ENCODE data around the gene GMCL1. TPM values are rescaled to one million over a fixed set of nuclear protein-coding genes. Genes with fewer than 3 reads are reported as not detected.
A peak's percentile ranks its signal among the peaks of the same experiment; 100 is the strongest.

The GMCL1 gene
- total and polyA plus RNA-seq, 9 of the 15 experiments (the other 6 are each of a cell fraction or from before 2014, with no cell fraction given), result 7.0 to 27.3 (median 15.4) TPM

- TF ChIP-seq ZBTB9 (CRISPR knock-in tag; IDR thresholded peaks at IDR 0.05) (0 out of 2 replicates have a peak, but pooled peaks have one; percentile 77), ZNF316 (IDR thresholded peaks at IDR 0.05) (peak; percentile 85), ARID1B (IDR thresholded peaks at IDR 0.05) (peak; percentile 100), FOXK2 (conservative IDR thresholded peaks at IDR 0.05 in 1 of 2, IDR thresholded peaks at IDR 0.05 in 1 of 2; ENCODE audit: low read depth in 2 of 2) (peak; percentile 58 to 64), LEF1 (IDR thresholded peaks at IDR 0.05) (peak; percentile 96), SNRNP70 (optimal IDR thresholded peaks at IDR 0.05; ENCODE audit: low read depth, low read length) (no peak), HIVEP1 (CRISPR knock-in tag; IDR thresholded peaks at IDR 0.05) (no peak), LARP7 (IDR thresholded peaks at IDR 0.05) (no peak), SMARCC2 (IDR thresholded peaks at IDR 0.05; ENCODE audit: low read depth) (peak; percentile 95), TSHZ1 (CRISPR knock-in tag; IDR thresholded peaks at IDR 0.05) (no peak), EP400 (IDR thresholded peaks at IDR 0.05) (peak; percentile 67), MECOM (CRISPR knock-in tag; IDR thresholded peaks at IDR 0.05) (peak; percentile 89), SIX5 (IDR thresholded peaks at IDR 0.05; ENCODE audit: borderline replicate concordance in 1 of 2, insufficient read depth in 1 of 2, low read depth in 1 of 2, low read length in 2 of 2) (no peak), BACH1 (tag; IDR thresholded peaks at IDR 0.05) (peak; percentile 92), NCOA6 (IDR thresholded peaks at IDR 0.05) (no peak), DDX20 (tag; IDR thresholded peaks at IDR 0.05; ENCODE audit: low read depth) (peak; percentile 75; the same call in 1 of the 2 replicates), ZNF232 (CRISPR knock-in tag; IDR thresholded peaks at IDR 0.05) (no peak), POLR3G (IDR thresholded peaks at IDR 0.05; ENCODE audit: extremely low read depth, insufficient read length, insufficient replicate concordance) (no peak), POLR2B (IDR thresholded peaks at IDR 0.05; ENCODE audit: low read depth, partially characterized antibody) (no peak), NFE2 (IDR thresholded peaks at IDR 0.05; ENCODE audit: low read depth) (peak; percentile 98)
- TF ChIP-seq, protein P1, sequence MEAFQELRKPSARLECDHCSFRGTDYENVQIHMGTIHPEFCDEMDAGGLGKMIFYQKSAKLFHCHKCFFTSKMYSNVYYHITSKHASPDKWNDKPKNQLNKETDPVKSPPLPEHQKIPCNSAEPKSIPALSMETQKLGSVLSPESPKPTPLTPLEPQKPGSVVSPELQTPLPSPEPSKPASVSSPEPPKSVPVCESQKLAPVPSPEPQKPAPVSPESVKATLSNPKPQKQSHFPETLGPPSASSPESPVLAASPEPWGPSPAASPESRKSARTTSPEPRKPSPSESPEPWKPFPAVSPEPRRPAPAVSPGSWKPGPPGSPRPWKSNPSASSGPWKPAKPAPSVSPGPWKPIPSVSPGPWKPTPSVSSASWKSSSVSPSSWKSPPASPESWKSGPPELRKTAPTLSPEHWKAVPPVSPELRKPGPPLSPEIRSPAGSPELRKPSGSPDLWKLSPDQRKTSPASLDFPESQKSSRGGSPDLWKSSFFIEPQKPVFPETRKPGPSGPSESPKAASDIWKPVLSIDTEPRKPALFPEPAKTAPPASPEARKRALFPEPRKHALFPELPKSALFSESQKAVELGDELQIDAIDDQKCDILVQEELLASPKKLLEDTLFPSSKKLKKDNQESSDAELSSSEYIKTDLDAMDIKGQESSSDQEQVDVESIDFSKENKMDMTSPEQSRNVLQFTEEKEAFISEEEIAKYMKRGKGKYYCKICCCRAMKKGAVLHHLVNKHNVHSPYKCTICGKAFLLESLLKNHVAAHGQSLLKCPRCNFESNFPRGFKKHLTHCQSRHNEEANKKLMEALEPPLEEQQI (IDR thresholded peaks at IDR 0.05), result peak; percentile 100
These were observed 30.4 kb upstream of the GMCL1 start (continued) for GRCh38 chr2:69798909-69799526.
